ENCODE data around the gene PLK5.

DNA sequence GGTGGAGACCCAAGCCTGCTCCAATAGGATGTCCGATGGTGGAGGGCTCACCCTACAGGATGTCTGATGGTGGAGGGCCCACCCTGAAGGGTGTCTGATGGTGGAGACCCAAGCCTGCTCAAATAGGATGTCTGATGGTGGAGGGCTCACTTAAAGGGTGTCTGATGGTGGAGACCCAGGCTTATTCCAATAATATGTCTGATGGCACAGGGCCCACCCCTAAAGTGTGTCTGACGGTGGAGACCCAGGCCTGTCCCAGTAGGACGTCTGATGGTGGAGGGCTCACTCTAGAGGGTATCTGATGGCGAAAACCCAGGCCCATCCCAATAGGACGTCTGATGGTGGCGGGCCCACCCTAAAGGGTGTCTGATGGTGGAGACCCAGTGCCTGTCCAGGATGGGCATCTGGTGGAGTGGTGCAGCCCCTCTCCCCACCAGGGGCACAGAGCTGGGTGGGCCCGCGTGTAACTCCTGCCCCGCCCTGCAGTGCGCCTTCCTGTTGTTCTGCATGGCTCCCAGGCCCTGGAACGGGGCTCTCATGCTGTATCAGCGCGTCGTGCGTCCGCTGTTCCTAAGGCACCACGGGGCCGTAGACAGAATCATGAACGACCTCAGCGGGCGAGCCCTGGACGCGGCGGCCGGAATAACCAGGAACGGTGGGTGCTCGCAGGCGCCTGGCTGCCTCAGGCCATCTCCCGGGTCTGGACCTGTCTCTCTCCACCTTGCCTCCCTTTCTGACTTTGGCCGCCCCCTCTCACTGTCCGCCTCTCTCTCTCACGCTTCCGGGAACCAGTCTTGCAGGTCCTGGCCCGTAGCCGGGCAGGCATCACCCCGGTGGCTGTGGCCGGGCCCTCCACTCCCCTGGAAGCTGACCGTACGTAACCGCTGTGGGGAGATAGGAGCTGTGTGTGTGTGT lies 27.8 kb upstream of the PLK5 start:
- TF ChIP-seq CTCF (IDR thresholded peaks at IDR 0.05) (no peak), EP300 (IDR thresholded peaks at IDR 0.05) (no peak)

Measured in gastroesophageal sphincter (tissue), 3 donors.